Loucy (cell line): Measurements from ENCODE around the gene AZI2.

ENCODE experiments used
- H2AFZ ChIP-seq: fragments of 200-600 bp; sonication (generic); 2 replicates; pipeline ENCODE4 v1.6.0; 2016; ENCODE audit warnings: antibody characterized with exemption, mild to moderate bottlenecking, low read length, moderate library complexity
- H3F3A ChIP-seq: fragments of 200-600 bp; 2 replicates; pipeline ENCODE4 v1.6.0; 2016; ENCODE audit warnings: antibody characterized with exemption, low read depth, mild to moderate bottlenecking
- H3K27me3 ChIP-seq: fragments of 200-600 bp; sonication (generic); 2 replicates; pipeline ENCODE4 v1.6.1; 2014; ENCODE audit warnings: low read length, mild to moderate bottlenecking; ENCODE audit not compliant: insufficient read depth, poor library complexity, severe bottlenecking
- H3K36me3 ChIP-seq: fragments of 200-600 bp; sonication (generic); 2 replicates; pipeline ENCODE4 v1.6.1; 2016; ENCODE audit warnings: low read length; ENCODE audit not compliant: insufficient read depth
- H3K4me1 ChIP-seq: fragments of 200-600 bp; sonication (generic); 2 replicates; pipeline ENCODE4 v1.5.1; 2014; ENCODE audit warnings: low read length, mild to moderate bottlenecking; ENCODE audit not compliant: insufficient read depth, poor library complexity, severe bottlenecking
- H3K4me2 ChIP-seq: fragments of 200-600 bp; sonication (generic); 2 replicates; pipeline ENCODE4 v1.6.0; 2014; ENCODE audit warnings: antibody characterized with exemption, low read length, low read depth, mild to moderate bottlenecking; ENCODE audit not compliant: poor library complexity, severe bottlenecking
- H3K4me3 ChIP-seq: fragments of 200-600 bp; sonication (generic); 2 replicates; pipeline ENCODE4 v1.5.1; 2014; ENCODE audit warnings: low read length, mild to moderate bottlenecking, mixed read lengths; ENCODE audit not compliant: poor library complexity, severe bottlenecking
- H3K79me2 ChIP-seq: fragments of 200-600 bp; sonication (generic); 2 replicates; pipeline ENCODE4 v1.6.1; 2014; ENCODE audit warnings: low read length; ENCODE audit not compliant: insufficient read depth
- H3K9ac ChIP-seq: fragments of 200-600 bp; sonication (generic); 2 replicates; pipeline ENCODE4 v1.6.0; 2014; ENCODE audit warnings: mild to moderate bottlenecking, low read depth, low read length, moderate library complexity; ENCODE audit not compliant: poor library complexity, severe bottlenecking
- H3K9me2 ChIP-seq: fragments of 200-600 bp; sonication (generic); replicated peaks from 2 replicates; pipeline ENCODE4 v1.6.1; 2016; ENCODE audit warnings: low read depth, low read length, mixed read lengths
- H3K9me3 ChIP-seq: fragments of 200-600 bp; sonication (generic); 2 replicates; pipeline ENCODE4 v1.6.1; 2014; ENCODE audit warnings: mild to moderate bottlenecking, antibody characterized with exemption, low read length, low read depth; ENCODE audit not compliant: insufficient read depth
- H4K20me1 ChIP-seq: fragments of 200-600 bp; sonication (generic); 2 replicates; pipeline ENCODE4 v1.6.0; 2014; ENCODE audit warnings: antibody characterized with exemption, low read length, mild to moderate bottlenecking; ENCODE audit not compliant: insufficient read depth, poor library complexity, severe bottlenecking
- CTCF ChIP-seq: fragments of 200-600 bp; sonication (generic); conservative IDR thresholded peaks from 2 replicates; pipeline ENCODE4 v1.5.1; 2014; ENCODE audit warnings: mild to moderate bottlenecking, antibody characterized with exemption, low read length
- EZH2phosphoT487 ChIP-seq: fragments of 200-600 bp; IDR thresholded peaks from 2 replicates; pipeline ENCODE4 v1.6.1; 2018; ENCODE audit warnings: antibody characterized with exemption, mild to moderate bottlenecking, moderate library complexity, borderline replicate concordance

The AZI2 gene

GRCh38 chr3:28273837-28274236 lies 74.8 kb downstream of the AZI2 start:
- H3K36me3 ChIP-seq: 0 out of 2 replicates have a peak, but pooled peaks cover 16% of the 10 kb centered on the region

More at GRCh38 chr3:28273837-28274236, 74.8 kb downstream of the AZI2 start:
- Histone ChIP-seq H3K79me2 (no peaks in the 10 kb centered on the region), H3K4me3 (no peak overlapping the region), H3K4me2 (no peak overlapping the region), H3F3A (no peaks in the 10 kb centered on the region), H2AFZ (no peak overlapping the region), H3K9ac (no peak overlapping the region), H3K4me1 (peaks cover 4% of the 10 kb centered on the region), H3K27me3 (no peaks in the 10 kb centered on the region), H4K20me1 (no peaks in the 10 kb centered on the region), H3K9me3 (no peaks in the 10 kb centered on the region), H3K9me2 (no peaks in the 10 kb centered on the region)
- TF ChIP-seq EZH2phosphoT487 (no peak), CTCF (no peak)
